Measurements from ENCODE around the gene OR5B2.
"Not testable (repeated sequence)": the region's sequence is repeated elsewhere in the genome, so short reads cannot be mapped to it uniquely, and the experiment has no call there.

OR5B2 gene

DNA sequence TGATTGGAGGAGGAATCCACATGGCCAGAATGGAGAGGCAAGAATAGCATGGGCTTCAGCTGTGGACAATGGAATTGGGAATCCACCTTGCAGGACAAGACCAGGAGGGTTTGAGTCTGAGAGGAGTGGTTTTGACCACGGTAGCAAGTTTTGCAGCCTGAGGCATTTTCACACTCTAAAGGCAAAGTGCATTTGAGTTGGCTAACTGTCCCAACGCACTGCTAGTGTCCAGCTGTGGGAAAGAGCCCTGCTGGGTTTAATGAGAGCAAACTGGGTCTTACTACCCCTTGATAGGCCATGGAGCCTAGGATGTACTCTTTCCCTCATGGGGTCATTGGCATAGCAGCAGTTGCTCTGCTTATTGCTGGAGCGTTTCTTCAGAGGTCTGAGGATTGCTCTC lies at the start of gene OR5B2:
Gene OR5B2, minus strand, starts transcription at position 101 of the 400 bp plus-strand sequence. CDS start 4,860 bp downstream, outside the sequence.
- no peak for DNase-seq (ENCODE audit: low read depth in 2 of 2, low spot score in 1 of 2)

DNA sequence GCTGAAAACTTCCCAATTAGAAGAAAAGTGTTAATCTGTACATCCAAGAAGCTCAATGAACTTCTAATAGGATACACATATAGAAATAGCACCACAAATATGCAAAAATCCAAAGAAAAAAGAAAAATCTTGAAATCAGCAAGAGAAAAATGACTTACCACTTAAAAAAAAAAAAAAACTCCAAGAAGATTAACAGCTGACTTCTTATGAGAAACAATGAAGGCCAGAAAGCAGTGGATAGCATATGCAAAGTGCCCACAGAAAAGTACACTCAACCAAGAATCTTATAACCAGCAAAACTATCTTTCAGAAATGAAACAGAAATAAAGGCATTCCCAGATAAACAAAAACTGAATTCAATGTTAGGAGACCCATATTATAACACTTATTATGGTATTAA lies 44.0 kb upstream of the OR5B2 start:
- no peak for DNase-seq (ENCODE audit: low read depth in 2 of 2, low spot score in 1 of 2)

DNA sequence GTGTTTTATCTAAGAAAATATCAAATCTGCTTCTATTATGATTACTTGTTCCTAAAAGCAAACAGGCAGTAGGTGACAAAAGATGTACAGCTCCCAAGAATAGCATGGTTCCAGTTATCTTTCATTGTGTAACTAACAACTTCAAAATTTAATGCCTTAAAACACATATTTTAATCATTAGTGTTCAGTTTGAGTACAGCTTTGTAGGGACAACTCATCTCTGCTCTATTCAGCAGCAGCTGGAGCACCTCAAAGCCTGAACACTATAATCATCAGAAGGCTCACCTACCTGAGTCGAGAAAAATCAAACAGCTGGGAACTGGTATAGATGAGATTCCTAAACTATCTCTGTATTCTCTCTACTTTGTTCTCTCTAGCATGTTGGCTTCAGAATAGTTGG lies 38.4 kb upstream of the OR5B2 start:
- no peak for DNase-seq (ENCODE audit: low read depth in 2 of 2, low spot score in 1 of 2)

DNA sequence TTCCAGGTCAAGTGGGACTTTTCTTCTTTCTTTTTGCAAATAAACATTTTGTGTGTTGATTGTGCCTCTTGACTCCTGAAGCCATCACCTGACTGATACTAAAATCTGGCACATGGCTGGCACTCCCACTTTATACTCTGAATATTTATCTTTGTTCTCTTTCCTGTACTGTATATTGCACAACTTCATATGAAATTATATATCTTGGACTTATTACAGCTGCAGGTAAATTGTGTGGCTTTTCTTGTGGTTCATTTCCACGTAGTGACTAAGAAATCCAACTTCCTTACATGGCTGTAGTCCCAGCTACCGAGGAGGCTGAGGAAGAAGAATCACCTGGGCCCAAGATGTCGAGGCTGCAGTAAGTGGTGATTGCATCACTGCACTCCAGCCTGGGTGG lies 37.8 kb upstream of the OR5B2 start:
- DNase-seq (ENCODE audit: low read depth in 2 of 2, low spot score in 1 of 2): no peak

DNA sequence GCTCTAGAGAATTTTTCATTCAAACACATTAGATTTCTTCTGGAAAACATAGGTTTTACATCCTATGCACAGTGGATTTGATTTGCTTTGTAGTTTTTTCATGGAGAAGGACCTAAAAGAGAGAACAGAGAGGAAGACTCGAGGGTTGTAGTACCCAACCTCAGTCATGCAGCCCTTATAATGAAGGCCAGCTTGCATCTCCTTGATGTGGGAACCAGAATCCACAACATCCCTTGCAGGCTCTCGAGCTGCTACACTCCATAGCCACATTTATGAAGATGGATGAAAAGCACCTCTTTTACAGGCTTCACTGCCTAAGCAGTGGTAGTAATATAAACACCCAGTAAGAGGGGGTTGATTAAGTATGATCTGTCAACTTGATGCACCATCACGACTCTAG lies 23.7 kb upstream of the OR5B2 start:
- DNase-seq (ENCODE audit: low read depth in 2 of 2, low spot score in 1 of 2): no peak

DNA sequence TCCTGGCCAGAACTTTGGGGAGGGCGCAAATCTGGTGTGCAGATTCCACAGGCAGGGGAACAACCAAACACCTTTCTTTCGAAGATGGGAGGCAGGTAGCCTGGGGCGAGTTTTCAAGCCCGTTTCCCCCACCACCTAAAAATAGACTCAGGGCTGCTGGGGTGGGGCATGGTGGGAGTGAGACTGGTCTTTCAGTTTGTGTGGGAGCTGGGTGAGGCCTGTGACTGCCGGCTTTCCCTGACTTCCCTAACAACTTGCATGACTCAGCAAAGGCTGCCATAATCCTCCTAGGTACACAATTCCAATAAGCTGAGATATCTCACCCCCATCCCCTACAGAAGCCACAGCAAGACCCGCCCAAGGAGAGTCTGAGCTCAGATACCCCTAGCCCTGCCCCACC lies 18.4 kb upstream of the OR5B2 start:
- no peak for DNase-seq (ENCODE audit: low read depth in 2 of 2, low spot score in 1 of 2)

DNA sequence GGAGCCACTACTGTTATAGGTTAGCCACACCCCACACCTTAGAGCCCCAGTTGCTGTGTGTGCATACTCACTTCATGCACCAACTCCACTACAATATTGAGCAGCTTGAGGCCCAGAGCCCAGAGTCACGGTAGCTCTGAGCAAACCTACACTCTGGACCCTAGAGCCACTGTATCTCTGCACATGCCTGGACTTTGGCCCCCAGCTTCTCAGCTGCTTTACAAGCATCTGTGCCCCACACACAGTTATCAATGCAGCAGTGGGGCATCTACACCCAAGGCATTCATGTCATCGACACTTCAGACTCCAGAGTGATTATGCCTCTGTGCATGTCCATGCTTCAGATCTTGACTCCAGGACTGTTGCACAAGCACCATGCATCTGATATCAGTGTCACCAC lies 16.4 kb upstream of the OR5B2 start:
- DNase-seq (ENCODE audit: low read depth in 2 of 2, low spot score in 1 of 2): no peak

DNA sequence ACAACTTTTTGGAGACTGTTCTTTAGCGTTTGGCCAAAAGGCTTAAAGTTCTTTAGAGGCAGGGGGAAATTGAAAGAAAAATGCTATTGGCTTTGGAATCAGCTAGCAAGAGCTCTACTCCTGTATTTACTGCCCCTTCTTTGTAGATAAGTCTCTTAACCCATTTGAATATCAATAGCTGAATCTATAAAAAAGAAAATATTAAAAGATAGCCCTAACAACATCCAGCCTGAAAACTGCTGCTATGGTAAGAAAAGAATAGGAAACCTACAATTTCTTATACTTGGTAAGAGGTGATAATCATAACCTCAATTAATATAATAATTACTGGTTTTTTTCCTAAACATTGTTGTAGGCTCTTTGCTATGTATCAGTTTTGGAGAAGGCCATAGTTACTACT lies 14.2 kb upstream of the OR5B2 start, which contains the start of gene OR5B12:
Gene OR5B12, minus strand, starts transcription at position 101 of the 400 bp plus-strand sequence. CDS start 2,085 bp downstream, outside the sequence.
- DNase-seq (ENCODE audit: low read depth in 2 of 2, low spot score in 1 of 2): no peak

DNA sequence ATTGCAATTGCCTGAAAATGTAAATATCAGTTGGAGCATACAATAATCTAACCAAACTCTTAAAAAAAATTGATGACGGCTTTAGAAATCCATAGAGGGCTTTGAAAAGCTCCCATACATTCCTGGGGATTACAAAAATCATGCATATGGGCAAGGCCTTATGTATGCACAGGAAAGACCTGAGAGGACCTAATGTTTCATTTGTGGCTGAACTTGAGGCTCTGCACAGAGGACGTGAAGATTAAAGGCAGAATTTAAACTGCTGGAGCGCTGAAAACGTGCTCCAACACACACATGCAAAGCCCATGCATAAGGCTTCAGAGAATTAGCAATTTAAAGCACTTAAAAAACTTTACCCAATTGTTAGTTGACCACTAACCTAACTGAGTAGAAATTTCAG lies 10.6 kb upstream of the OR5B2 start:
- no peak for DNase-seq (ENCODE audit: low read depth in 2 of 2, low spot score in 1 of 2)

DNA sequence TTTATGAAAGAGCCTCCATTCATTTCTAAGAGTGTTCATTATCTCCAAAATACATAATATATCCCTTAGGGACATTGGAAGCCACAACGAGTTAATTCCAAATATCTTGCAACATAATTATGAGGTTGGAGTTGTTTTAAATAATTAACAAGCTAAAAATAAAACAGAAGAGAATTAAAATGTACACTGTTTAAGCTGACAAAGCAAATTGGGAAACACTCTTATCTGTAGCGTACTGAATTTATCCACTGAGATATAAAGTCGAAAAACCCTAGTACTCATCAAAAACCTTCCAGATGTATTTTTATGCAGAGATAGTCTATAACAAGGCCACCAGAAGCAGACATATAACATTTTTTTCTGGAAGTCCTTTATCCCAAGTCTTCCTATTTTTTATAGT lies 6.3 kb upstream of the OR5B2 start:
- DNase-seq (ENCODE audit: low read depth in 2 of 2, low spot score in 1 of 2): no peak

DNA sequence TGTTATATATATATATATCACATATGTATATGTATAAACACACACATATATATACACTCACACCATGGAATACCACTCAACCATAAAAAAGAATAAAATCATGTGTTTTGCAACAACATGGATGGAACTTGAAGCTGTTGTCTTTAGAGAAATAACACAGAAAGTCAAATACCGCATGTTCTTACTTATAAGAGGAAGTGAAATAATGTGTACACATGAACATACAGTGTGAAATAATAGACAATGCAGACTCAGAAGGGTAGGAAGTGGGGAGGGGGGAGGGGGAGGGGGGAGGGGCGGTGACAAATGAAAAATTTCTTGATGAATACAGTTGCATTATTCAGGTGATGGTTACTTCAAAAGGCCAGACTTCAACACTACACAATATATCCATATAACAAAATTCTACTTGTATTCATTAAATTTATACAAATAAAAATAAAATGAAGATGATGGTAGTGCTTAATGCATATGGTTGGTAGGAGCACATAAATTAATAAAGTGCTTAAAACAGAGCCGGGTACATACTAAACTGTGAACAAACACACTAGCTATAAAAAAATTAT lies 5.8 kb upstream of the OR5B2 start:
- no peak for DNase-seq (ENCODE audit: low read depth in 2 of 2, low spot score in 1 of 2)

DNA sequence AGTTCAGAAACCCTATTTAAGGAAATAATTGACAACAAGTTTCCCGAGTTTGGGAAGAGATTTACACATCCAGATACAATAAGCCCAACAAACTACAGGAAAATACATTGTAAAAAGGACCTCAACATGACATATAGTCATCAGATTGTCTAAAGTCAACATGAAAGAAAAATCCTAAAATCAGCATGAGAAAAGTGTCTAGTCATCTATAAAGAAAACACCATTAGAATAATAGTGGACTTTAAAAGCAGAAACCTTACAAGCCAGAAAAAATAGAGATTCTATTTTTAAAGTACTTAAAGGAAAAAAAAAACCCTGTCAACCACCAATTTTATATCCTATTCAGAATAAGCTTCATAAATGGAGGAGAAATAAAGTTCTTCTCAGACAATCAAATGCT lies 1.4 kb upstream of the OR5B2 start:
- DNase-seq (ENCODE audit: low read depth in 2 of 2, low spot score in 1 of 2): no peak

DNA sequence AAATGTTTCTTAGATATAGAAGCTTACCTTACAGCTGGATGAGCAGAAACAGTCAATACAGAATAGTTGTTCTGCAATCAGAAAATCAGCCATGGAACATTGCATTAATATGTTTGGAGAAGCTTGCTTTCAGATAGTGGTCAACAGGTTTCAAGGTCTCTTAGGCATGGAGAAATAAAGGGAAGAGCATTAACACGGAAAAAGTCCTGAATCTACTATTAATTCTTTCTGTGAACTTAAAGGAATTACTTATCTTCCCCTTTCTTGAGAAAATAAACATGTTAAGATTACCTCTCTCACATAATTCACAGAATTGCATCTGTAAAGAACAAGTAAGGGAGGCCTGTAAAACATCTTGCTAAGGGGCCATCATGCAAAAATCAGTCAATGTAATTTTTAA lies 21.1 kb downstream of the OR5B2 start, which contains the start of gene OR5B3:
Gene OR5B3, minus strand, starts transcription at position 101 of the 400 bp plus-strand sequence. CDS start 3,465 bp downstream, outside the sequence.
- no peak for DNase-seq (ENCODE audit: low read depth in 2 of 2, low spot score in 1 of 2)

DNA sequence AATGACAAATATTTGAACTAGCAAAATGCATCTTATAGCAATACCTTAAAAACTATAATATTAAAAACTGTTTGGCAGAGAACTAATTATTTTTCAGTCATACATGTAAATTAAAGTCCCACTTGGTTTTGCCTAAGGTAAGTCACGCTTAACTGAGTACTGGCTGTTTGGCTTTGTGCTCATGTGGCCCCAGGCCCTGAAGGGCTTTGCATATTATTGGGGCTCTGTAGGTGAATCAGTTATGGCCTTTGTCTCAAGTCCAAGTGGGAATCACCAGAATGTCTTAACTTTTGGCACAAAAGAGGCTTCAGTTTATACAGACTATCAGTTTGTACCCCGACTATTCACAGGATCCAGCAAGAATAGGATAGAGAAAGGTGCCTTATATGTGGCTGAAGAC lies 28.3 kb downstream of the OR5B2 start:
- not testable (repeated sequence) for DNase-seq (ENCODE audit: low read depth in 2 of 2, low spot score in 1 of 2)

DNA sequence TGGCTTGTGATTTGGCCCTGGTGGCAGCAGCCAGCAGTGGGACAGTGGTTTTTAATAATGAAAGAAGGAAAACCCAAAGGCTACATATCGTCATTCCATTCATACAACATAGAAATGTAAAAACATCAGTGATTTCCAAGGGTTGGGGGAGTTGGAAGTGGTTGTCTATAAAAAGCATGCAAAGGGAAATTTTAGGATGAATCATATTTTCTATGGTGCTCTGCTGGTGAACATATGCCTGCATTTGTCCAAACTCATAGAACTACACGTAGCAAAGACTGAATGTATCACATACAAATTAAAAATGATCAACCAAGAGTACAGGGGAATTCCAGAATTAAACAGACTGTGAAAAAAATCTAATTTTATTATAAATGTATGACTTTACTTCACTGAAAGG lies 32.3 kb downstream of the OR5B2 start:
- DNase-seq (ENCODE audit: low read depth in 2 of 2, low spot score in 1 of 2): no peak

DNA sequence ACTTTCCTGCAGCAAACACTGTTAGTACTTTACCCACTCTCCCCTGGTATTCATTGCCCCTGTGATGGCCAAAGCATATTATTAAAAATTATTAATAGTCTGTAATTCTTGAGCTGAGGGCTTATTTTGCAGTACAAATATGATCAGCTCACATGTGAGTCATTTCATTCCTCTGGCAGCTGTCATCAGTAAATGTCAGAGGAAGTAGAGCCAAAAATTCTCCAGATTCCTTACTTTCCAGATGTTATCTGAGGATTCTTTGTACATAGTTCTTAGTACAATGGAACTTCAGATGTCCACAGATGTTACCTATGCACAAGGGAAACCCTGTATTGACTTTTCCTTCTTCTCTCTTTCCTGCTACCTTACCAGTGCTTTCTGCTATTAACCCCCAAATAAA lies 33.7 kb downstream of the OR5B2 start:
- DNase-seq (ENCODE audit: low read depth in 2 of 2, low spot score in 1 of 2): no peak

DNA sequence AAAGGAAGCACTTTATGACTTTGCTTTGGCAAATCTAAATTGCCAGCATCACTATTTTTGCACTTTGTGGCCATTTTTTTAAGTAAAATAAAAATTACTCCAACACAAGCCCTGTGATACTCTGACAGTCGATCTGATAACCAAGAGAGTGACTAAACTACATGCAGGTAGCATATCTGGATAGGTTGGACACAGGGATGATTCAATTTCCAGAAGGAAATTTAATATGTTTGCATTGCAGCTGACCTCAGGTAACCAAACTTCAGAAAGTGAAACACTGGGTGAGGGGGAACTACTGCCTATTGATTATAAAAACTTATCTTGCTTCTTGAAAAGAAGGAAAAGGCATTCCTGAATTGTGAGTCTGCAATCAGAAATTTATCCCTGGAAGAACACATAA lies 35.2 kb downstream of the OR5B2 start:
- no peak for DNase-seq (ENCODE audit: low read depth in 2 of 2, low spot score in 1 of 2)

DNA sequence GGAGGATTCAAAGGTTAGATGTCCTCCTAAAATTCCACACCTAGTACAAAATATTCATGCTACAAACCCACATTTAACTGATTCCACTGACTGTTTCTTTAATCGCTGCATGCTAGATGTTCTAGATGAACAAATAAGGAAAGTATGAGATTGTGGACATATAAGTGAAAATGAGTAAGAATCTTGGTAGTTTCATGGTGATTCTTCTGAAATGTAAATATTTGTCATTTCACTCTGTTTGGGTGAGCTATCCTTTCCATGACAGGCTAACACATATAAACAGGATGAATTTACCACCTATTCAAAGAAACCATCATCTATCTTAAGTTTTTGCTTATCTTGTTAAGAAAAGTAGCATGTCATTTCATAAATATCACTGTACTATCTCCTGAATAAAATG lies 36.0 kb downstream of the OR5B2 start:
- DNase-seq (ENCODE audit: low read depth in 2 of 2, low spot score in 1 of 2): no peak

DNA sequence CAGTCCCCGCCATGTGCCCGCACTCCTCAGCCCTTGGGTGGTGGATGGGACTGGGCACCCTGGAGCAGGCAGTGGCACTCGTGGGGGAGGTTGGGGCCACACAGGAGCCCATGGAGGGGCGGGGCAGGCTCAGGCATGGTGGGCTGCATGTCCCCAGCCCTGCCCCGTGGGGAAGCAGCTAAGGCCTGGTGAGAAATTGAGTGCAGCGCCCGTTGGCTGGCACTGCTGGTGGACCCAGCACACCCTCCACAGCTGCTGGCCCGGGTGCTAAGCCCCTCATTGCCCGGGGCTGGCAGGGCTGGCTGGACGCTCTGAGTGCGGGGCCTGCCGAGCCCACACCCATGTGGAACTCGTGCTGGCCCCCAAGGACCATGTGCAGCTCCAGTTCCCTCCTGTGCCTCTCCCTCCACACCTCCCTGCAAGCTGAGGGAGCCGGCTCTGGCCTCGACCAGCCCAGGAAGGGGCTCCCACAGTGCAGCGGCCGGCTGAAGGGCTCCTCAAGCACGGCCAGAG lies 37.3 kb downstream of the OR5B2 start:
- no peak for DNase-seq (ENCODE audit: low read depth in 2 of 2, low spot score in 1 of 2)
